Measurements from ENCODE around the gene ALDH1L1.

GRCh38 chr3:126212250-126212619 lies 31.8 kb upstream of the ALDH1L1 start:
- TF ChIP-seq CTCF (IDR thresholded peaks at IDR 0.05; ENCODE audit: low read depth, low read length) (no peak), POLR2A (IDR thresholded peaks at IDR 0.05; ENCODE audit: extremely low read depth, insufficient read length) (no peak), MYC (IDR thresholded peaks at IDR 0.05; ENCODE audit: low read depth, low read length) (no peak), MAX (IDR thresholded peaks at IDR 0.05; ENCODE audit: low read depth, low read length) (no peak)

All from NB4 (cell line).